ENCODE data around the gene HES2. TPM values are rescaled to one million over a fixed set of nuclear protein-coding genes. Genes with fewer than 3 reads are reported as not detected.
"Not testable (repeated sequence)": the region's sequence is repeated elsewhere in the genome, so short reads cannot be mapped to it uniquely, and the experiment has no call there.

HES2 gene
- total and polyA plus RNA-seq, 11 donors, result 0.04 to 0.14 (median 0.12) TPM; not detected in 8

- peaks cover 0 to 9% (median 0%) of the 10 kb centered on the region in 12 donors for H3K4me1 ChIP-seq
- H3K36me3 ChIP-seq, result no peaks in the 10 kb centered on the region
- ATAC-seq (no peak), DNase-seq (no peak)
- intact Hi-C loops (cut with DNase I), result no loop called here
- H3K27me3 ChIP-seq, result no peaks in the 10 kb centered on the region
- WGBS, 4 donors, result 82 to 90% (median 86%) methylated on average over 4 of the region's 4 CpGs
- H3K27ac ChIP-seq, result no peak overlapping the region
- TF ChIP-seq POLR2A (IDR thresholded peaks at IDR 0.05), result no peak
- TF ChIP-seq, protein P1, sequence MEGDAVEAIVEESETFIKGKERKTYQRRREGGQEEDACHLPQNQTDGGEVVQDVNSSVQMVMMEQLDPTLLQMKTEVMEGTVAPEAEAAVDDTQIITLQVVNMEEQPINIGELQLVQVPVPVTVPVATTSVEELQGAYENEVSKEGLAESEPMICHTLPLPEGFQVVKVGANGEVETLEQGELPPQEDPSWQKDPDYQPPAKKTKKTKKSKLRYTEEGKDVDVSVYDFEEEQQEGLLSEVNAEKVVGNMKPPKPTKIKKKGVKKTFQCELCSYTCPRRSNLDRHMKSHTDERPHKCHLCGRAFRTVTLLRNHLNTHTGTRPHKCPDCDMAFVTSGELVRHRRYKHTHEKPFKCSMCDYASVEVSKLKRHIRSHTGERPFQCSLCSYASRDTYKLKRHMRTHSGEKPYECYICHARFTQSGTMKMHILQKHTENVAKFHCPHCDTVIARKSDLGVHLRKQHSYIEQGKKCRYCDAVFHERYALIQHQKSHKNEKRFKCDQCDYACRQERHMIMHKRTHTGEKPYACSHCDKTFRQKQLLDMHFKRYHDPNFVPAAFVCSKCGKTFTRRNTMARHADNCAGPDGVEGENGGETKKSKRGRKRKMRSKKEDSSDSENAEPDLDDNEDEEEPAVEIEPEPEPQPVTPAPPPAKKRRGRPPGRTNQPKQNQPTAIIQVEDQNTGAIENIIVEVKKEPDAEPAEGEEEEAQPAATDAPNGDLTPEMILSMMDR (IDR thresholded peaks at IDR 0.05), result no peak
- no peak overlapping the region for H3K4me3 ChIP-seq
- no peaks in the 10 kb centered on the region for H3K9me3 ChIP-seq
These were observed 49.7 kb downstream of the HES2 start for GRCh38 chr1:6370006-6370405.

DNA sequence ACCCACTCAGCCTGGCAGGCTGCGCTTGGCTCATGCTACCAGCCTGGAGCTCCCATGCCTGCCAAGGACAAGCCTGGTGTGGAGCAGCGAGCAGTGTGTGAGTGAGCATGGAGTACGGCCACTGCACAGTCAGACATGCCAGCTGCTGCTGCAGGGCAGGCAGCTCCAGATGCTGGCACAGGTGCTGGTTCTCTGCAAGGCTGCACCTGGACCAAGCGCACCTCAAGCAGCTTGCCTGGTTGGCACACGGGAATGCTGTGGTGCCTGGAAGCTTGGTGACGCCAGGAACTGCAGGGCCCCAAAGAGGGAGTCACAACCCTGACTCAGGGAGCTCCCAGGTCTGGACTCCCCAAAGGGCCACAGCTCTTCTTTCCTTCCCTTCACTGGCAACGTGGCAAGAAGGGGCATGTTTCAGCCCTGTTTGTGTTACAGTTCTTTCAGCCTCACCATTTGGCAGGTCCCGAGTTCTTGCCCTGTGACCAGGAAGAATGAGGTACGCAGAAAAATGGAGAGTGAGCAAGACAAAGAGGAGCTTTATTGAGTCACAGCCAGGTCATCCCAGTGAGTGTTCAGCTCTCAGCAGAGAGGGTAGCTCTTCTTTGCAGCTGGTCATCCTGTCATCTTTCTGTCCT, 52.2 kb downstream of the HES2 start:
- Histone ChIP-seq H3K4me3 (no peak overlapping the region), H3K36me3 (no peaks in the 10 kb centered on the region), H3K9me3 (no peaks in the 10 kb centered on the region), H3K27ac (peak overlapping the region in 1 of 12 donors; percentile 24), H3K27me3 (no peaks in the 10 kb centered on the region), H3K4me1 (peaks cover 0 to 13% (median 5%) of the 10 kb centered on the region in 12 donors)
- no peak for TF ChIP-seq POLR2A (IDR thresholded peaks at IDR 0.05)
- TF ChIP-seq, protein P1 (IDR thresholded peaks at IDR 0.05), result no peak
- 81 to 84% (median 84%) methylated on average over 8 to 9 of the region's 9 CpGs for WGBS, 4 donors
- peak; percentile 79 to 95 (median 93) for ATAC-seq
- DNase-seq, result peak in 3 of 5 donors; percentile 49 to 83 (median 66)
- intact Hi-C loops (cut with DNase I), result loop anchor here in 1 of 10 donors (5.0 kb wide), 1 partner anchor 35 kb away; no protein-coding TSS in a partner anchor

GRCh38 chr1:6365047-6365446, 54.7 kb downstream of the HES2 start:
- Histone ChIP-seq H3K4me1 (peaks cover 0 to 16% (median 10%) of the 10 kb centered on the region in 12 donors), H3K27ac (no peak overlapping the region), H3K27me3 (no peaks in the 10 kb centered on the region), H3K4me3 (no peak overlapping the region), H3K36me3 (no peaks in the 10 kb centered on the region), H3K9me3 (no peaks in the 10 kb centered on the region)
- 86 to 89% (median 88%) methylated on average over 5 of the region's 5 CpGs for WGBS, 4 donors
- no peak for DNase-seq
- no peak for ATAC-seq
- TF ChIP-seq POLR2A (IDR thresholded peaks at IDR 0.05), result no peak
- TF ChIP-seq, protein P1 (IDR thresholded peaks at IDR 0.05), result no peak
- intact Hi-C loops (cut with DNase I), result loop anchor here in 1 of 10 donors (5.0 kb wide), 1 partner anchor 37 kb away; no protein-coding TSS in a partner anchor

- H3K27ac ChIP-seq, result peak overlapping the region in 1 of 12 donors; percentile 30
- not testable (repeated sequence) for H3K27me3 ChIP-seq, H3K4me3 ChIP-seq, ATAC-seq, H3K9me3 ChIP-seq, H3K36me3 ChIP-seq
- peak in 4 of 5 donors; percentile 65 to 75 (median 68) for DNase-seq
- intact Hi-C loops (cut with DNase I), result loop anchor here in 8 of 10 donors (1.0 to 5.0 kb wide), 5 partner anchors 39 to 74 kb away; no protein-coding TSS in a partner anchor
- TF ChIP-seq, protein P1 (IDR thresholded peaks at IDR 0.05), result peak; percentile 68 to 88 (median 80)
- peaks cover 6 to 34% (median 28%) of the 10 kb centered on the region in 12 donors for H3K4me1 ChIP-seq
- WGBS, 4 donors, result 28 to 42% (median 37%) methylated on average over 20 of the region's 20 CpGs
These were observed 56.4 kb downstream of the HES2 start for GRCh38 chr1:6363085-6363884.

Measured in heart left ventricle (tissue), 16 donors.